Esophagus squamous epithelium (tissue), 5 donors: ENCODE measurements around the gene CRTC3. TPM values are rescaled to one million over a fixed set of nuclear protein-coding genes. Genes with fewer than 3 reads are reported as not detected.
A peak's percentile ranks its signal among the peaks of the same experiment; 100 is the strongest.

Experiments
- DNase-seq: peaks from one replicate; lab custom pipeline; 2025; lab: John Stamatoyannopoulos, UW
- H3K27ac ChIP-seq, 4 donors: fragments of 200-600 bp; sonication (generic); one replicate each; pipeline ENCODE4 v1.5.1; 2016 to 2019; ENCODE audit warnings: mild to moderate bottlenecking in 1 of 4
- H3K27me3 ChIP-seq, 4 donors: fragments of 200-600 bp; sonication (generic); 1 replicate in 3 of 4; 2 replicates in 1 of 4; pipeline versions ENCODE4 v1.5.1 to v1.6.0; 2017 to 2021; ENCODE audit warnings: antibody characterized with exemption in 1 of 4
- H3K36me3 ChIP-seq, 3 donors: fragments of 200-600 bp; sonication (generic); one replicate each; pipeline ENCODE4 v1.5.1; 2016 to 2019
- H3K4me1 ChIP-seq, 3 donors: fragments of 200-600 bp; sonication (generic); one replicate each; pipeline ENCODE4 v1.5.1; 2017 to 2019
- H3K4me3 ChIP-seq, 4 donors: fragments of 200-600 bp; sonication (generic); 1 replicate in 3 of 4; 2 replicates in 1 of 4; pipeline ENCODE4 v1.5.1; 2016 to 2019; ENCODE audit warnings: mild to moderate bottlenecking in 2 of 4, moderate library complexity in 1 of 4
- H3K9me3 ChIP-seq, 3 donors: fragments of 200-600 bp; sonication (generic); one replicate each; pipeline ENCODE4 v1.5.1; 2016 to 2019
- CTCF ChIP-seq, 6 experiments: fragments of 450-650 bp in 4 of 6; fragments of 200-600 bp in 2 of 6; sonication (generic) in 2 of 6; IDR thresholded peaks; one replicate each; pipeline ENCODE4 v1.5.1; 2016 to 2019; ENCODE audit warnings: antibody characterized with exemption in 6 of 6, mild to moderate bottlenecking in 4 of 6, moderate library complexity in 4 of 6
- POLR2A ChIP-seq, 4 donors: fragments of 450-650 bp; IDR thresholded peaks; one replicate each; pipeline ENCODE4 v1.6.1; 2017; ENCODE audit warnings: antibody characterized with exemption in 4 of 4, mild to moderate bottlenecking in 4 of 4, moderate library complexity in 3 of 4
- WGBS, 2 donors: methylation state at CpG; one replicate each; pipeline ENCODE4 v1.1.5; 2018; 5-methylcytosine and 5-hydroxymethylcytosine counted together
- intact Hi-C: fragments of 100-400 bp; cut with DNase I; formaldehyde crosslinking; loops from one replicate; pipeline ENCODE4 v1.15.0; 2022
- total RNA-seq, 4 donors: library from RNA; depleted of rRNA; stranded (reverse); fragments of >200 nt; gene quantifications; one replicate each; pipeline ENCODE4 v1.1.0, GENCODE V29; 2016
- donor health status: DM: yes; HTN: yes; CAD: no.

Gene CRTC3
- total RNA-seq, 4 donors from 2014 or later = 10.0 to 33.0 (median 13.3) TPM

GRCh38 chr15:90565866-90566265 is 36.1 kb downstream of the CRTC3 start:
- Histone ChIP-seq H3K4me1 (peaks cover 7 to 50% (median 31%) of the 10 kb centered on the region in 3 donors), H3K27ac (no peak overlapping the region), H3K9me3 (no peaks in the 10 kb centered on the region), H3K4me3 (no peak overlapping the region), H3K36me3 (peaks cover 0 to 4% (median 0%) of the 10 kb centered on the region in 3 donors), H3K27me3 (no peaks in the 10 kb centered on the region)
- DNase-seq = no peak
- intact Hi-C loops = no loop called here
- no peak for TF ChIP-seq POLR2A (IDR thresholded peaks at IDR 0.05)
- no peak for TF ChIP-seq CTCF (IDR thresholded peaks at IDR 0.05)

GRCh38 chr15:90570643-90571042 is 40.9 kb downstream of the CRTC3 start:
- WGBS, 2 donors = 63 to 65% methylated on average over 5 of the region's 5 CpGs
- H3K4me1 ChIP-seq = peaks cover 0 to 21% (median 0%) of the 10 kb centered on the region in 3 donors
- TF ChIP-seq CTCF (IDR thresholded peaks at IDR 0.05) (no peak), POLR2A (IDR thresholded peaks at IDR 0.05) (no peak)
- H3K27me3 ChIP-seq = no peaks in the 10 kb centered on the region
- H3K36me3 ChIP-seq = peaks cover 0 to 2% (median 0%) of the 10 kb centered on the region in 3 donors
- intact Hi-C loops = no loop called here
- DNase-seq = no peak
- H3K9me3 ChIP-seq = no peaks in the 10 kb centered on the region
- no peak overlapping the region for H3K4me3 ChIP-seq
- peak overlapping the region in 3 of 4 donors; percentile 21 to 46 (median 30) for H3K27ac ChIP-seq

GRCh38 chr15:90571063-90571541 is 41.4 kb downstream of the CRTC3 start:
- no peak for TF ChIP-seq POLR2A (IDR thresholded peaks at IDR 0.05)
- TF ChIP-seq CTCF (IDR thresholded peaks at IDR 0.05) = no peak
- H3K27me3 ChIP-seq = no peaks in the 10 kb centered on the region
- WGBS, 2 donors = 37 to 50% methylated on average over 4 of the region's 4 CpGs
- H3K4me1 ChIP-seq = peaks cover 0 to 17% (median 0%) of the 10 kb centered on the region in 3 donors
- no peak for DNase-seq
- H3K27ac ChIP-seq = peak overlapping the region in 3 of 4 donors; percentile 21 to 36 (median 30)
- H3K36me3 ChIP-seq = no peaks in the 10 kb centered on the region
- H3K9me3 ChIP-seq = no peaks in the 10 kb centered on the region
- intact Hi-C loops = no loop called here
- H3K4me3 ChIP-seq = no peak overlapping the region

GRCh38 chr15:90572893-90573292 is 43.2 kb downstream of the CRTC3 start:
- DNase-seq = no peak
- H3K36me3 ChIP-seq = no peaks in the 10 kb centered on the region
- WGBS, 2 donors = 86 to 94% methylated on average over 3 of the region's 3 CpGs
- TF ChIP-seq CTCF (IDR thresholded peaks at IDR 0.05) = no peak
- TF ChIP-seq POLR2A (IDR thresholded peaks at IDR 0.05) = no peak
- peaks cover 0 to 16% (median 0%) of the 10 kb centered on the region in 3 donors for H3K4me1 ChIP-seq
- no peaks in the 10 kb centered on the region for H3K27me3 ChIP-seq
- no peaks in the 10 kb centered on the region for H3K9me3 ChIP-seq
- H3K27ac ChIP-seq = no peak overlapping the region
- intact Hi-C loops = no loop called here
- no peak overlapping the region for H3K4me3 ChIP-seq

GRCh38 chr15:90576711-90577389 is 47.1 kb downstream of the CRTC3 start:
- no peaks in the 10 kb centered on the region for H3K27me3 ChIP-seq
- no peak for DNase-seq
- H3K9me3 ChIP-seq = no peaks in the 10 kb centered on the region
- peaks cover 0 to 34% (median 21%) of the 10 kb centered on the region in 3 donors for H3K4me1 ChIP-seq
- no peaks in the 10 kb centered on the region for H3K36me3 ChIP-seq
- H3K27ac ChIP-seq = no peak overlapping the region
- no peak overlapping the region for H3K4me3 ChIP-seq
- 92 to 93% methylated on average over 7 of the region's 7 CpGs for WGBS, 2 donors
- TF ChIP-seq POLR2A (IDR thresholded peaks at IDR 0.05) (no peak), CTCF (IDR thresholded peaks at IDR 0.05) (no peak)
- intact Hi-C loops = no loop called here
